Fibroblast of upper back skin (primary cell): Measurements from ENCODE around the gene LUC7L3.
"Not testable (repeated sequence)": the region's sequence is repeated elsewhere in the genome, so short reads cannot be mapped to it uniquely, and the experiment has no call there.

Experiments used
- DNase-seq: peaks from one replicate; pipeline ENCODE4 v3.0.0-alpha.2; 2013

Gene LUC7L3

DNA sequence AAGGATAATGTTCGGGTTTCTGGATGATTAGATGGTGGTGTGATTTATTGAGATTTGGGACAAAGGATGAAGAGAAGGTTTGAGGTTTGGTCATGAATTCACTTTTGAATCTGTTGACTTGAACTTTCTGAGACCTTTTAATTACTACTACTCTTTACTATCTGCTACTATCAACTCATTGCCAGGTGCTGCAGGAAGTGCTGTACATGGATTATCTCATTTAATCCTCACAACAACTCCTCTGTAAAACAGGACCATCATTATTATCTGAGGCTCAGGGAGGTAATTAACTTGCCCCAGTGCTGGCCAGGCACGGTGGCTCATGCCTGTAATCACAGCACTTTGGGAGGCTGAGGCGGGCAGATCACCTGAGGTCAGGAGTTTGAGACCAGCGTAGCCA lies 8.8 kb upstream of the LUC7L3 start:
- no peak for DNase-seq

DNA sequence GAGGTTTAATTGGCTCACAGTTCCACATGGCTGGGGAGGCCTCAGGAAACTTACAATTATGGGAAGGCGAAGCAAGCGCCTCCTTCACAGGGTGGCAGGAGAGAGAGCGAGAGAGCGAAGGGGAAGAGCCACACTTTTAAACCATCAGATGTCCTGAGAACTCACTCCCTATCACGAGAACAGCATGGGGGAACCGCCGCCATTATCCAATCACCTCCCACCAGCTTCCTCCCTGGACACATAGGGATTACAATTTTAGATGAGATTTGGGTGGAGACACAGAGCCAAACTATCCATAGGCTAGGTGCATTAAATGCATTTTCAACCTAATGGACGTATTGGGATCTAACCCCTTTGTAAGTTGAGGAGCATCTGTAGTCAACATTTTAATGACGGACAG lies 6.8 kb upstream of the LUC7L3 start:
- no peak for DNase-seq

DNA sequence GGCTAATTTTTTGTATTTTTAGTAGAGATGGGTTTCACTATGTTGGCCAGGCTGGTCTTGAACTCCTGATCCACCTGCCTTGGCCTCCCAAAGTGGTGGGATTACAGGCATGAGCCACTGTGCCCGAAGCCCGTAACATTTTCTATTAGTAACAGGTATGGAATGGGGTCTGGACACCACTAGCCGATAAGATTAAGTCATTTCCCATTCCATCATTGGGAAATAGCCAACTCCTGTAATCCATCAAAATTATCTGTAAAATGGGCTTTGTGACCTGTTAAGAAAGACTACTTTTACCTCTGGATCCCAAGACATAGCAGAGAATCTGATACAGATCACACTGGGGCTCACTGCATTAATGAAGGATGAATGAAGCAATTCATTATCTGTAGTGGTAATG lies 3.9 kb upstream of the LUC7L3 start:
- no peak for DNase-seq

DNA sequence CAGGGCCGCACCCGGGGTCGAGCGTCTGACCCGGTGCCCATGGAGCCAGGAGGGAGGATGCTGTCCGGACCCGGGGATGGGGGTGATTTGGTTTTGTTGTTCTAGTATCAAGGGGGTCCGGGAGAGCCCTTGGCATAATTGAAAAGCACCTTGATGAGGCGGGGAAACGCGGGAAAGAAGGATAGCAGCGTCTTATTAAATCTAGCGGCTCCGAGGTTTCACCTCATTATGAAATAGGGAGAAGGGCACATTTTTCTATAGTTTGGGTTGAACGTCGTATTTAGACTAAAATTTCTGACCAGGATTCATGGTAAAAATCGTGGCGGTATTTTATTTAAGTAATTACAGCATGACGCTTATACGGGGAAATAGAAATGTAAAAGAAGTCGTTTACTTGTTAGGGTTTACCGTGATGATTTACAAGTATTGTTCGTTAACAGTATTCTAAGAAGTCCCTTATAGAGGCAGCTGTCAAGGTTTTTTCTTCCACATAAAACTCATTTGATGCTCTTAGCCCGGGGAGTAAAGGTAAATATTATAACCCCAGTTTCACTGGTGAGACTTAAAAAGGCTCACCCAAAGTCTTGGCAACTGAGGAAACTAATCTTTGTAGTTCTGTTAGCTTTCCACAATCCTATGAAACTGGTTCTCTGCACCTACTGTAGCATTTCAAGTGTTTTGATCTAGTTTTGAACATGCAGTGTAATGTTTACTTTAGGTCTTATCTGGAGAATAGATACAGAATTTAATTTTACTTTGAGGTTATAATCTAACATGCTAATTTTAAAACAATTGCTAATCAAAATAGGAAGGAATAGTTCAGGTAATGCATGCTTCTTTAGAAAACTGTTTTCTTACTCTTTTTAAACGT lies 756 bp downstream of the LUC7L3 start:
- DNase-seq, result no peak

DNA sequence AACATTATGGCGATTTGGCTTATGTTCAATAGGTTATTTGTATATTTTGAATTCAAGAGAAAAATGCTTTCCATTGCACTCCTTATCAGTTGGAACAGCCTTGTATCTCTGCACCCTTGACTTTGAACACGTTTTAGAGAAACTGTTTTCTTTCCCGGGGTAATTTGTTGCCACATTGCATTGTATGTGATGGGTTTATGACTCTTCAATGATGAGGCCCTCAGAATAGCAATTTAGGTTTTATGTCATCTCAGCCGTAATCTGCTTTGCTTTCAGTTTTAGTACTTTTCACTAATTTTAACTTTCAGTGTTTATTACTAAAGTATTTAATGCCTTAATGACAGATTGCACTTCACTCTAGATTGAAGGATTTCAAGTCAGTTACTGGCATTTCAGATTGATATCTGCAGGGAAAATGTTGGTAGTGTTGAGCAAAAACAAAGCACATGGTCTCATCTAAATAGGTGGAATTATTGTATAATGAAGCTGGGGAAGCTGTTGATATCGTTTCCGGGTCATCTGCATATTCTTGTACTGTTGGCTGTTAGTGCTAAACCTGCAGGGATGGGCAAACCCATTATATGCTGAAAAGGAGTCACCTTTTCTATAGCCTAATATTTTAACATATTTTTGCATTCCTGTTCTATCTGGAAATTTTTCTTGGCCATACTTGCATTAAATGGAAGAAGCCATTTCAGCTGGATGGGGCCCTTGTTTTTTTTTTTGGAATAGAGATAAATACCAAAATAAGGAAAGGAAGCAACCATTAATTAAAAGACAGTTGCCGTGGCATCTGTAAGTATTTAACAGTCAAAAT lies 2.0 kb downstream of the LUC7L3 start:
- no peak for DNase-seq

DNA sequence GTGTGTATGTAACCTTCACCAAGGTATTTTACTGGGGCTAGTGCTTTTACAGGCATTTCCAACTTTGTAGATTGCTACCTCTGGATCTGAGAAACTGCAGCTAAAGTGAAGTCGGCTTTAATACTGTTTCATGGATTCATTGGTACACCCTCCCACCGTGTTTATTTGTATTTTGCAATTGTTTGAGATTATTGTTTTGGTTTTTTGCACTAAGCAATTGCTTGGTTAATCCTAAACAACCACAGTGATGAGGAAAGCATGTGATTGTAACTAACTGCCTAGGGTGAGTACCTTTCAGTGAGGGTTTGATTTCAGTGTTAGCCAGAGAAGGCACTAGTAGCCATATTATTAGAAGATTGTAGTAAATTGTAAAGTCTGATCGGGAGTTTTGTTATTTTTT lies 3.3 kb downstream of the LUC7L3 start:
- no peak for DNase-seq

DNA sequence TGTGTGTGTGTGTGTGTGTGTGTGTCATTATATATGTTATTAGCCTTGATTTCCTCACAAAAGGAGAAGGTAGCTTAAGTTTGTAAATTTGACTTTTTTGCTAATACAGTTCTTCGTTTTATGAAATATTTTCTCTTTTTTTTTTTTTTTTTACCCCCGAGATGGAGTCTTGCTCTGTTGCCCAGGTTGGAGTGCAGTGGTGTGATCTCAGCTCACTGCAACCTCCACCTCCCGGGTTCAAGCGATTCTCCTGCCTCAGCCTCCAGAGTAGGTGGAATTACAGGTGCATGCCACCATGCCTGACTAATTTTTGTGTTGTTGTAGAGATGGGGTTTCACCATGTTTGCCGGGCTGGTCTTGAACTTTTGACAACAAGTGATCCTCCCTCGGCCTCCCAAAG lies 5.2 kb downstream of the LUC7L3 start:
- not testable (repeated sequence) for DNase-seq

DNA sequence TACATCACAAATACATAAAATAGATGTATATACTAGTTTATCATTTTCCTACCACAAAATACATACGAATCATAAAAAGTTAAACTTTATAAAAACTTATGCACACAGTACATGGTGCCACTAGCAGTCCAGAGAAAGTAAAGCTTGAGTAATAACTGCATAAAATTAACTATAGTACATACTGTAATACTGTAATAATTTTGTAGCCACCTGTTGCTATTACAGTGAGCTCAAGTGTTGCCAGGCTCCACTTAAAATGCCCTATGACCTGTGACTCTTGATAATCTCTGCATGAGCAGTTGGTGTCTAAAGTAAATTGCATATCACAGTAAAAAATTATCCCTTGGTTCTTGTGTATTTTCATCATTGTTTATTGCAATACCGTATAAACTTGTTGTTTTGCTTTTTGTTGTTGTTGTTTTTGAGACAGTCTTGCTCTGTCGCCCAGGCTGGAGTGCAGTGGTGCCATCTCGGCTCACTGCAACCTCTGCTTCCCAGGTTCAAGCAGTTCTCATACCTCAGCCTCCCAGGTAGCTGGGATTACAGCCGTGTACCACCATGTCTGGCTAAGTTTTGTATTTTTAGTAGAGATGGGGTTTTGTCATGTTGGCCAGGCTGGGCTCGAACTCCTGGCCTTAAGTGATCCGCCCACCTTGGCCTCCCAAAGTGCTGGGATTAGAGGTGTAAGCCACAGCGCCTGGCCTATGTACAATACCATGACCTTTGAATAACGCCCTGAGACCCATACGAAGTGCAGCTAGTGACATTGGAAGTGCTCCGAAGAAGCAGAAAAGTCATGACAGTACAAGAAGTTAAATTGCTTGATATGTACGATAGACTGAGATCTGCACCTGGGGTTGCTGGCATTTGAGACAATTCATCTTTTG lies 6.6 kb downstream of the LUC7L3 start:
- no peak for DNase-seq

DNA sequence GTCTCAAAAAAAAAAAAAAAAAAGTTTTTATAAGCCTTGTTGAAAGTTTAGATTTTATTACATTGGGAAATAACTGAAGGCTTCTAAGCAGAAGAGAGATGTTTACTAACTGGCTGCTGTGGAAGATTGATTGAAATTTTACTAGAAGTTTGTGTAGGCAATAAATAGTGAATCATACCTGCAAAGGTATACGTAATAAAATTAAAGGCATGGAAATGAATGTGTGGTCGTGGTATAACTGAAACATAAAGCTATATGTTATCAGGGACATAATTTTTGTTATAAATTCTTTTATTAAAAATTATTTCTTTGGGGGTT lies 8.7 kb downstream of the LUC7L3 start:
- no peak for DNase-seq

DNA sequence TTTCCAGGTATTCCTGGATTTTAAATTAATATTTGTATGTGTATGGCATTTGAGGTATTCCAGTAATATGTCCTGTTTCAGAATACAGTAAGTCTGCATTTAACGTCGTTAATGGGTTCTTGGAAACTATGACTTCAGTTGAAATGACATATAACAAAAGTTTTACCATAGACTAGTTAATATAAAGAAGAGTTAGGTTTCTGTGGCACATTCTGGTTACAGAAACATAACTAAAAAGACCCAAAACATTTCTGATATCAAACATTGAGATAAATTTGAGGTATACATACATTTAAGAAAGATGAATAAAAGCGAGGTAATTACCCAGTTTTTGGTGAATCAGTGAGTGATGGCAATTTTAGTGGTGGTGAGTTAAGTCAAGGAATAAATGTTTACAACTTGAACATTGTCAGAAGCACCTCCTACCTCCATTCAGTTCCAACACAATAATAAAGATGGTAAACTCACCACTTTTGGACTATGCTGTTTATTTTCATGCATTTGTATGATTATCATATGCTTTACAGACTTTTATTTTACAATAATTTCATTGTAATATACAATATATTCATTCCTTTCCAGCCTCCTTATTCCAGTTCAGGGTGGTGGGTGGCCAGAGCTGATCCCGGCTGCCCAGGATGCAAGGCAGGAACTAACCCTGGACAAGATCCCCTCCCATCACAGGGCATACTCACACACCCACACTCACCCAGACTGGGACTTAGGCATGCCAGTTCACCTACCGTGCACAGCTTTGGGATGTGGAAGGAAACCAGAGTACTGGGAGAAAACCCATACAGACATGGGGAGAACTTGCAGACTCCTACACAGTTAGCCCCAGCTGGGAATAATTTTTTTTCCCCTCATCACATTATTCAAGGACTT lies 9.7 kb downstream of the LUC7L3 start:
- no peak for DNase-seq

DNA sequence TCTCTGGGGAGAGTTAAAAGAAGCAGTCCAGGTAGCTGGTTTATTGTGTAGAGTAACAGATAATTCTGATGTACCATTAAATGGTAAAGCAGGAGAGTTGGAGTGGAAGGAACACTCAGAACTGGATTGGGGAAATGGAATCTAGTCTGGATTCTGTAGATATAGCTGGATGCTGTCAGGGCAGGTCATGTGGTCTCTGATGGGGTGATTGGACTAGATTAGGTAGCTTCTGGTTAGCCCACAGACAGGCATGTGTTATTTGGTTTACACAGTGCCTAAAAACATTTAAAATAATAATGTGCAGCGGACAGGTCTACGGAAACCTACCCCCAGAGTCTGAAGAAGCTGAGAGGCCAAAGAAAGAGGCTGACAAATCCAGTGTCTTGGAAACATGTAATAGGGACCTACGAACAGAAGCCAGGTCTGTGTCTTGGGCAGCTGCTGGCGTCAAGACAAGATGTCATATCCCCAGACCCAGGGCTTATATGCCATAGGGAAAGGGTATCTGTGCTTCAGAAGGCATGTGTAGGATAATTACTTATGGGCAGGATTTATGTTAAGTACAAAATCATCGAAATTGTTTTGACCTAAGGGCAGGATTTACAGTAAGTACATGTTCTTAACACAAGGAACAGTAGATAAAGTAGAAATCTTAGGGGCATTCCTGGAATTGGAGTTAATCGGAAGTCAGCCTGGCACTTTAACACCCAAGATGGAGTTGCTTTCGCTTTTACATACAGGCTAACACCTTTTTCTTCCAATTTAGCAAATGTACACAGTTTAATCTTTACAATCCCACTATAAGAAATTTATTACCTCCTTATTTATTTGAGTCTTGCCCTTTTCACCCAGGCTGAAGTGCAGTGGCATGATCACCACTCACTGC lies 12.4 kb downstream of the LUC7L3 start:
- no peak for DNase-seq

DNA sequence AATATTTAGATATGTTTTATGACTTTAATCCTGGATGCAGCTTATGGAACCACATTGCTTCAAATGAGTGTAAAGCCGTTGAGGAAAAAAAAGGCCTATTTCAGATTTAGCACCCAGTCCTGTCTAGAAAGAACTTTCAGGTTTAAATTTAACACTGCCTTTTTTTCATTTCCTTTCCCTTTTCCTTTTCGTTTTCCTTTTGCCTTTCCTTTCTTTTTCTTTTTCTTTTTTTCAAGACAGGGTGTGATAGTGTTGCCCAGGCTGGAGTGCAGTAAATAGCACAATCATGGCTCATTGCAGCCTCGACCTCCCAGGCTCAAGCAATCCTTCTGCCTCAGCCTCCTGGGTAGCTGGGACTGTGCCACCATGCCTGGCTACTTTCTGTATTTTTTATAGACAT lies 15.9 kb downstream of the LUC7L3 start:
- no peak for DNase-seq

DNA sequence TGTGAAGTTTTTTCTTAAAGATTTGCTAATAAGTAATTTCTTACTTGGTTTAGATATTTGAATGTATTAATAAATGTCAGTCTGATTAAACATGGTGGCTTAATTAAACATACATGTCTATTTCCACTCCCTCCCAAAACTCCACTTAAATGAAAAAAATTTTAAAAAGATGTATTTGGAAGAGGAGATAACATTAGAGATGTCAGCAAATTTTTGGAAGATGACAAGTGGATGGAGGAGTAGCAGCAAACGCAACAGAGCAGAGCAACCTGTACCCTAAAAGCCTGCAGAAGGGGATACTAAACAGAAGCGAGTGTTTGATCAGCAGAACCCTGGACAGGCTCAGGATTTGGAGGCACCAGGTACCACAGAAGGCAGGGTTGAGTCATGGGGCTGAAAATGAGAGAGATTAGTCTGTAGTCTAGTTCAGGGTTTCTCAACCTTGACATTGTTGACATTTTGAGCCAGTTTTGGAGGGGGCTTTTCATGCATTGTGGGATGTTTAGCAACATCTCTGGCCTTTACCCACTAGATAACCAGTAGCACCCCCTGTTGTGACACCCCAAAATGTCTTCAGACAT lies 17.8 kb downstream of the LUC7L3 start:
- no peak for DNase-seq

DNA sequence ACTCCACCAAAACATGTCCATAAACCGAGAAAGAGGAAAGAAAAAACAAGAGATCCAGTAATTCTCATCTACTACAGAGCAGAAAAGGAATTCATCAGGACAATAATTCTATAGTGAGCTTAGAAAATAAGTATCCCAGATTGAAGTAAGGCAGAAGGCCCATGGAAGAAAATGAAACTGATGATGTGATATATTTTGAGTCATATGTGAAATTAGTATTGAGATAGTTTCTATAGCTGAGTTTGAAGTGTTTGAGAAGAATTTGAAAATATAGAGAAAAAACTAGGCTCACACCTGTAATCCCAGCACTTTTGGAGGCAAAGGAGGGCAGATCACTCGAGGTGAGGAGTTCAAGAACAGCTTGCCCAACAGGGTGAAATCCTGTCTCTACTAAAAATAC lies 19.7 kb downstream of the LUC7L3 start:
- DNase-seq, result no peak

DNA sequence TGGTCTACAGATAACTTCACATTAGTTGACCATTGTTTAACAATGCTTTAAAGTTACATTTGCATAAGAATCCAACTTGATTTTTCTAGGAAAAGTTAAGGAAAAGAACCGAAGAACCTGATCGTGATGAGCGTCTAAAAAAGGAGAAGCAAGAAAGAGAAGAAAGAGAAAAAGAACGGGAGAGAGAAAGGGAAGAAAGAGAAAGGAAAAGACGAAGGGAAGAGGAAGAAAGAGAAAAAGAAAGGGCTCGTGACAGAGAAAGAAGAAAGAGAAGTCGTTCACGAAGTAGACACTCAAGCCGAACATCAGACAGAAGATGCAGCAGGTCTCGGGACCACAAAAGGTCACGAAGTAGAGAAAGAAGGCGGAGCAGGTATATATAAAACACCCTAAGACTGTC lies 26.2 kb downstream of the LUC7L3 start:
- no peak for DNase-seq

DNA sequence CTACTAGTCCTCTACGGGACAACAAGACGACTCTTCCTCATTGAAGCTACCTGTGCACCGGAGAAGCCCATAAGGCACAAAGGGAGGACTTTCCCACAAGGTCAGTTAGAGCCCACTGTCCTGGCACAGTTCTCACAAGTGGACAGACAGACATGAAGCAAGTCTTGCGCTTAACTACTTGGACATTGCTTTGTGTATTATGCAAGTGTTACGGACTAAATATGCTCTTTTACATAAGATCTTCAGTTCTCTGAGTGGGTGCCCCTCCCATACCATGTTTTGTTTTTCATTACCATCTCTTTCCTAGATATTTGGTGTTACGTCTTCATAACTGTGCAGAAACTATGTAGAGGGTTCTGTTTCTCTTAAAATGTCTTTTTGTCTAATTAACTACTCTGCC lies 29.8 kb downstream of the LUC7L3 start:
- no peak for DNase-seq

DNA sequence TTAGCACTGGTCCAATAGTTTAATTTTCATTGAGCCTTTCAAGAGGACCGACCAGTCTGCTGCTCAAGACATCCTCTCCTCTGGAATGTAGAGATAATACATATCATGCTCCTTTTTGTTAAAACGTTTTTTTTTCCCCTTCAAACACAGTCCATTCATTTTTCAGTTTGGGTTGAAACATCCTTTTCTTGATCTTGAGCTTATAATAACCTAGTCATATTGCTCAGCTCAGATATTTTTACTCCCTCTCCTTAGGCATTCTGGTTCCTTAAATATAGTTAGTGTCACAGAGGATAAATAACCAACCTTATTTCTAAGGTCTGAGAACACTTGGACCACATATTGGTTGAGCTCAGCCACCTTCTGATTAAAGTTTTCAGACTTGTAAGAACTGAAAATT lies 35.1 kb downstream of the LUC7L3 start:
- no peak for DNase-seq

DNA sequence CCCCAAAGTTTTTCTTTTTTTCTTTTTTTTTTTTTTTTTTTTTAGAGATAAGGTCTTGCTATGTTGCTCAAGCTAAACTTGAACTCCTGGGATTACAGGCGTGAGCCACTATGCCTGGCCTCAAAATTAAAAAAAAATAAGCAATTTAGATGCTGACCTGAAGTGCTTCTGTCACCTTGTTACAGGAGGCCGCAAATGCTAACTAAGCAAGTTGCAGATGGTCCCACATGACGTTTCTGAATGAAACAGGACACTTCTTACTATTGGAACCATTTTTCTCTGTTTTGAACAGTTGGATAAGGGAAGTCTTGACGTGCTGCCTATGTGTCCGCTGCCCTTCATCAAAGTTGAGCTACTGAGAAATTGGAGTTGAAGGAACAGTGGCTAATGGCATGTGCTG lies 39.1 kb downstream of the LUC7L3 start:
- DNase-seq, result no peak

DNA sequence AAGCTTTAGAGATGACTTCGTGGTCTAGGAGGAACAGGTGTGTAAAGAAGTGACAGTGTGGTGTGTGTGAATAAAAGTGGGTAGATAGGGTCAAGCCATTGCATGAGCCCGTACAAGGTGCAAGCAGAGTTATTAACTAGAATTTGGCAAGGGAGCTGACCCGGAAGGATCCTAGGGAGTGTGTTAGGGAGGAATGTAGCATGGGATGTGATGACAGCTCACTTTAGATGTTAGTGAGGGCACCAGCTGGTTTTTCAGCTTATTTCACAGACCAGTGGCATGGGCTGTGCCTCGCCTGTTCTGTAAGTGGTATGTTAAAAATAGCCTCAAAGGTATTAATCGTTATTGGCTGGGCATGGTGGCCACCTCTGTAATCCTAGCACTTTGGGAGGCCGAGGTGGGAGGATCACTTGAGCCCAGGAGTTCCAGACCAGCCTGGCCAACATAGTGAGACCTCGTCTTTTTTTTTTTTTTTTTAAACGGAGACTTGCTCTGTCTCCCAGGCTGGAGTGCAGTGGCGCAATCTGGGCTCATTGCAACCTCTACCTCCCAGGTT lies 39.7 kb downstream of the LUC7L3 start:
- DNase-seq, result no peak

DNA sequence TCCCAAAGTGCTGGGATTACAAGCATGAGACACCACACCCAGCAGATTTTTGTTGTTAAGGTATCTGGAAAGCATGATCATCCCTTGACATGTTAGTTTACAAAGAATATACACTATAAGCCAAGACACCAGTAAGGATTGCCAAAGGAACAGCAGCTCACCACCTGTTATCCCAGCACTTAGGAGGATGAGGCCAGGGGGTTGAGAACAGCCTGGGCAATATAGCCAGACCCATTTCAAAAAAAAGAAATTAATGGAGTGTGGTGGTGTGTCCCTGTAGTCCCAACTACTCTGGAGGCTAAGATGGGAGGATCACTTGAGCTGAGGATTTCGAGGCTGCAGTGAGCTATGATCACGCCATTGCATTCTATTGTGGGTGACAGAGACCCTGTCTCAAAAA lies 42.8 kb downstream of the LUC7L3 start:
- DNase-seq, result no peak
